Stomach (tissue), 4 donors: ENCODE measurements around the gene DOCK11.
A peak's percentile ranks its signal among the peaks of the same experiment; 100 is the strongest.

Experiments used
- EP300 ChIP-seq: sonication (generic); formaldehyde crosslinking; IDR thresholded peaks from one replicate; pipeline ENCODE4 v1.6.1; 2017; ENCODE audit warnings: antibody characterized with exemption
- POLR2A ChIP-seq, 4 donors: fragments of 450-650 bp; IDR thresholded peaks; one replicate each; pipeline ENCODE4 v1.6.1; 2016; ENCODE audit warnings: antibody characterized with exemption in 4 of 4, control low read depth in 2 of 4, mild to moderate bottlenecking in 1 of 4, moderate library complexity in 1 of 4
- POLR2AphosphoS5 ChIP-seq, 3 donors: sonication (generic); formaldehyde crosslinking; IDR thresholded peaks; one replicate each; pipeline ENCODE4 v1.6.1; 2016; ENCODE audit warnings: antibody characterized with exemption in 3 of 3
- TF ChIP-seq, protein P1 (sequence below), 7 experiments: fragments of 450-650 bp in 4 of 7; fragments of 200-600 bp in 3 of 7; sonication (generic) in 3 of 7; IDR thresholded peaks; one replicate each; pipeline ENCODE4 v1.5.1; 2016 to 2019; ENCODE audit warnings: antibody characterized with exemption in 7 of 7, control low read depth in 2 of 7, mild to moderate bottlenecking in 1 of 7

DNA sequence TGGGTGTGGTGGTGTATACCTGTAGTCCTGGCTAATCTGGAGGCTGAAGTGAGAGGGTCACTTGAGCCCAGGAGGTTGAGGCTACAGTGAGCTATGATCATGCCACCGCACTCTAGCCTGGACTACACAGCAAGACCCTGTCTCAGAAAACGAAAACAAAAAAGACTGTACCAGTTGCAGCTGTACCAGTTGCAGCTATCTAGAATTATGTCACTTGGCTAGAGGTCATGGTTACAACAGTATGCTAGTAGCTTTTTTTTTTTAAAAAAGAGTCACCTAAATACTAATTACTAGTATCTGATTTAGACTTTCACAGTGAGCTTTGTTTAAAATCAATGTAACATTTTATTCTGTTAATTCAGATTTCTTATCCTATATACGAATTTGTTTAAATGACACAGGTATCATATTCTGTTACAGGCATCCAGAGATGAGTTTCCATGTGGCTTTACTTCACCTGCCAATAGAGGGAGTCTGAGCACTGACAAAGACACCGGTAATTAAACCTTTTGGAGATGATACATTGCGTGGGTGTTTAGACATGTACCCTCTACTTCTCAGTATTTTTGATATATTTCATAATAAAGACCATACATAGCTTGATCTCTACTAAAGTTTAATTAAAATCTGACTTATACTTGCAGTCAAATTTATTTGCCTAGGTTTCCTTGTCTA is 131.6 kb downstream of the DOCK11 start:
- TF ChIP-seq POLR2AphosphoS5 (IDR thresholded peaks at IDR 0.05) = no peak
- TF ChIP-seq, protein P1, sequence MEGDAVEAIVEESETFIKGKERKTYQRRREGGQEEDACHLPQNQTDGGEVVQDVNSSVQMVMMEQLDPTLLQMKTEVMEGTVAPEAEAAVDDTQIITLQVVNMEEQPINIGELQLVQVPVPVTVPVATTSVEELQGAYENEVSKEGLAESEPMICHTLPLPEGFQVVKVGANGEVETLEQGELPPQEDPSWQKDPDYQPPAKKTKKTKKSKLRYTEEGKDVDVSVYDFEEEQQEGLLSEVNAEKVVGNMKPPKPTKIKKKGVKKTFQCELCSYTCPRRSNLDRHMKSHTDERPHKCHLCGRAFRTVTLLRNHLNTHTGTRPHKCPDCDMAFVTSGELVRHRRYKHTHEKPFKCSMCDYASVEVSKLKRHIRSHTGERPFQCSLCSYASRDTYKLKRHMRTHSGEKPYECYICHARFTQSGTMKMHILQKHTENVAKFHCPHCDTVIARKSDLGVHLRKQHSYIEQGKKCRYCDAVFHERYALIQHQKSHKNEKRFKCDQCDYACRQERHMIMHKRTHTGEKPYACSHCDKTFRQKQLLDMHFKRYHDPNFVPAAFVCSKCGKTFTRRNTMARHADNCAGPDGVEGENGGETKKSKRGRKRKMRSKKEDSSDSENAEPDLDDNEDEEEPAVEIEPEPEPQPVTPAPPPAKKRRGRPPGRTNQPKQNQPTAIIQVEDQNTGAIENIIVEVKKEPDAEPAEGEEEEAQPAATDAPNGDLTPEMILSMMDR (IDR thresholded peaks at IDR 0.05) = peak in 1 of 7 experiments; percentile 21
- TF ChIP-seq POLR2A (IDR thresholded peaks at IDR 0.05) = no peak
- TF ChIP-seq EP300 = no peak
